Skeletal muscle satellite cell (primary cell): Measurements from ENCODE around the gene HS1BP3.

Experiments used
- H3K27me3 ChIP-seq: 2 replicates; pipeline ENCODE4 v1.7.0; 2013; ENCODE audit warnings: low read length; ENCODE audit not compliant: control insufficient read depth, insufficient read depth
- H3K36me3 ChIP-seq: 2 replicates; pipeline ENCODE4 v1.7.0; 2013; ENCODE audit warnings: mild to moderate bottlenecking, control low read depth, low read length; ENCODE audit not compliant: insufficient read depth
- H3K4me1 ChIP-seq: 2 replicates; pipeline ENCODE4 v1.7.0; 2013; ENCODE audit warnings: low read length; ENCODE audit not compliant: control insufficient read depth, insufficient read depth
- H3K4me2 ChIP-seq: 2 replicates; pipeline ENCODE4 v1.7.0; 2013; ENCODE audit warnings: mild to moderate bottlenecking, low read length
- H3K4me3 ChIP-seq: 2 replicates; pipeline ENCODE4 v1.7.0; 2013; ENCODE audit warnings: low read length
- H3K9ac ChIP-seq: 2 replicates; pipeline ENCODE4 v1.7.0; 2013; ENCODE audit warnings: mild to moderate bottlenecking, low read depth, low read length, moderate library complexity
- H3K9me3 ChIP-seq: replicated peaks from 2 replicates; pipeline ENCODE4 v1.7.0; 2013; ENCODE audit warnings: mild to moderate bottlenecking, control low read depth, low read length

The HS1BP3 gene

DNA sequence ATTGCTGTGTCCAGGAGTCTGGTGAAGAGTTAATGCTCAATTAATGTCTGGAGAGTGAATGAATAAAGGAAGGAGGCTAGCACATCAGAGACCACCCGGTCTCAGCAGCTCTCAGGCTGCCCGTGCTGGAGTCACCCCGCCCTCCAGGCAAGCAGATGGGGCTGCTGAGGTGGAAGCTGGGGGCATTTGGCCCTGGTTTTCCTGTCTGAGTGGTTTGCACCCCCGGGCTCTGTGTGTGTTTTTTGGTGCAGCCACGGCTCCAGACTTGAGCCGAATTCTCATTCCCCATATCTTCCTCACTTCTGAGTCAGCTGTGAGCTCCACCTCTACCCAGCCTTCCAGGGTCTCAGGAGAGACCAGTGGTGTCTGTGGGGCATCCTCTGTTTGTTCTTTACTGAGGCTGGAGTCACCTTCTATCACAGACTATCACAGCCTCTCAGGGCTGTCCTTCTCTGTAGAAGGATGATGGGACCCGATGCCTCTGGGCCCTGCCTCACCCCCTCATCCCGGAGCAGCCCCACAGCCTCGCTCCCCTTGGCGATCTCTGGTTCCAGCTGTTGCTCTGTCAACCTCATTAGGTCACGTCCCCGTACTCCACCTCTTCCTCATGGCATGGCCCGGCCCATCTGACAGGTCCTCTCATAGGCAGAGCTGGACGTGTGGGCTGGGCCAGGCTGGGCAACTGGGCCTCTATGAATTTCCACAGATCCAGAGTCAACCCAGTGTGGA lies 60.8 kb downstream of the HS1BP3 start:
- H3K36me3 ChIP-seq: no peaks in the 10 kb centered on the region
- peak overlapping the region; percentile 33 for H3K4me2 ChIP-seq
- H3K27me3 ChIP-seq: no peaks in the 10 kb centered on the region
- peaks cover 62% of the 10 kb centered on the region for H3K4me1 ChIP-seq
- peak overlapping the region; percentile 36 for H3K9ac ChIP-seq
- H3K4me3 ChIP-seq: no peak overlapping the region
- H3K9me3 ChIP-seq: no peaks in the 10 kb centered on the region

DNA sequence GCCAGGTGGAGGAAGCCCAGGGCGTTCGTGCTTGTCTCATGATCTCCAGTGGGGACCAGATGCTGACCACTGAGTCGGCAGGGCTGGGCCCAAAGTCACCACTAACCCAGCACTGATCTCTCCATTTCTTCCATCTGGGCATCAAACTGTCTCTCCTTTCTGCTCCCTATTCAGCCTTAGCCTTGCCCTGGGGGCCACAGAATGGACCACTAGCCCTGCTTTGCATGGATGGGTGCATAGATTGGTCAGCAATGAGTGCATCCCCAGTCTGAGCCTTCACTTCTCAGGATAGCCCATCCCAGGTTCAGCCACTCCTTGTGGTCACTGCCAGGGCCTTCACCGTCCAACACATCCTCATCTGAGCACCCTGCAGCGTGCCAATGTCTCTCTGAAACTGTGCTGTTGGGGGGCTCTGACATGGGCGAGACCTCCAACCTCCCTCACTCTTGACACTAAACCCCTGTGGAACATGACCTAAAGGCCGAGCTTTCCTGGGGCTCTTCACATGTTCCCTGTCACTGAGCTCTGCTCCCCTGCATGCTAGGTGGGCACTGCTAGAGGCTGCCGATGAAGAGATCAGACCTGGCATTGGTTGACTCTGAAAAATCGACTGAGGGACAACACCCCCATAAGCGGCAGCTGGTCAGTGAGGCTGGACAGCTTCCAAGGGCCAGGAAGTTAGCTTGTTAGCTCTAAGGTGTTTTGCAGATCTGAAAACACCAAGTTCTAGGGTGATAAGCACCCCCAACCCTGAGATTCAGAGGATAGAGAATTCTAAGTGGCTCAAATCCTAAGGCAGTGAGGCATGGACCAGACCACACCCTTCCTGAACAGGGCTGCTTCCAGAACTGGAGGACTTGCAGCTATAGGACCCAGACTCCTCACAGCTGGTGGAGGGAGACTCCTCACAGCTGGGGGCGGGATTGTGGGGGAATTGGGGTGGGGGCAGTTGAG lies 61.7 kb downstream of the HS1BP3 start:
- peaks cover 62% of the 10 kb centered on the region for H3K4me1 ChIP-seq

GRCh38 chr2:20585710-20586594 lies 64.9 kb downstream of the HS1BP3 start:
- Histone ChIP-seq H3K4me2 (no peak overlapping the region), H3K9ac (no peak overlapping the region), H3K27me3 (no peaks in the 10 kb centered on the region), H3K9me3 (no peaks in the 10 kb centered on the region), H3K4me1 (peaks cover 47% of the 10 kb centered on the region), H3K4me3 (no peak overlapping the region), H3K36me3 (no peaks in the 10 kb centered on the region)

More for the DNA sequence above, 61.7 kb downstream of the HS1BP3 start:
- Histone ChIP-seq H3K4me3 (no peak overlapping the region), H3K27me3 (no peaks in the 10 kb centered on the region), H3K9me3 (no peaks in the 10 kb centered on the region), H3K36me3 (no peaks in the 10 kb centered on the region), H3K9ac (peak overlapping the region; percentile 1), H3K4me2 (no peak overlapping the region)

- H3K9me3 ChIP-seq: no peaks in the 10 kb centered on the region
- no peak overlapping the region for H3K4me2 ChIP-seq
- H3K36me3 ChIP-seq: no peaks in the 10 kb centered on the region
- no peak overlapping the region for H3K4me3 ChIP-seq
- H3K9ac ChIP-seq: no peak overlapping the region
- H3K4me1 ChIP-seq: peaks cover 41% of the 10 kb centered on the region
- H3K27me3 ChIP-seq: no peaks in the 10 kb centered on the region
Measured at GRCh38 chr2:20585359-20585709, 65.6 kb downstream of the HS1BP3 start.

- peak overlapping the region; percentile 13 for H3K4me3 ChIP-seq
- peak overlapping the region; percentile 12 for H3K9ac ChIP-seq
- peaks cover 39% of the 10 kb centered on the region for H3K4me1 ChIP-seq
- H3K9me3 ChIP-seq: no peaks in the 10 kb centered on the region
- no peaks in the 10 kb centered on the region for H3K27me3 ChIP-seq
- peak overlapping the region; percentile 72 for H3K4me2 ChIP-seq
- H3K36me3 ChIP-seq: no peaks in the 10 kb centered on the region
Measured at GRCh38 chr2:20584399-20585358, 66.2 kb downstream of the HS1BP3 start.

DNA sequence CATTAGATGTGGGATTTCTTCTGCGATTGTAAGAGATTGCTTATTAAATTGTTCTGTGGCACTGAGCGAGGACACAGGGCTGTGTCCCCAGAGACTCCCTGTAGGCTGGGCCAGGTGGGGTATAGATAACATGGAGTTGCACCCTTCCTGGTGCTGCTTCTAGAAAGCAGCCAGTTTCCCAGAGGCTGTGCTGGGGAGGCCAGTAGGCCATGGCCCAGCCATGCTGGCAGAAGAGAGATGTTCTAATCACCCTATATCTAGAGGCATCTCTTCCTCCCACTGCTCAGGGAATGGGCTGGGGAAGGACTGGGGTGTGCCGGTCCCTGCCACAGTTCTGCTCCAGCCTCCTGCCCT lies 66.9 kb downstream of the HS1BP3 start:
- Histone ChIP-seq H3K36me3 (no peaks in the 10 kb centered on the region), H3K27me3 (no peaks in the 10 kb centered on the region), H3K4me1 (peaks cover 39% of the 10 kb centered on the region), H3K4me3 (no peak overlapping the region), H3K4me2 (peak overlapping the region; percentile 72), H3K9ac (peak overlapping the region; percentile 41), H3K9me3 (no peaks in the 10 kb centered on the region)

GRCh38 chr2:20583425-20583881 lies 67.4 kb downstream of the HS1BP3 start:
- peak overlapping the region; percentile 41 for H3K9ac ChIP-seq
- H3K4me2 ChIP-seq: peak overlapping the region; percentile 72
- no peaks in the 10 kb centered on the region for H3K36me3 ChIP-seq
- H3K27me3 ChIP-seq: no peaks in the 10 kb centered on the region
- peaks cover 41% of the 10 kb centered on the region for H3K4me1 ChIP-seq
- no peak overlapping the region for H3K4me3 ChIP-seq
- no peaks in the 10 kb centered on the region for H3K9me3 ChIP-seq

DNA sequence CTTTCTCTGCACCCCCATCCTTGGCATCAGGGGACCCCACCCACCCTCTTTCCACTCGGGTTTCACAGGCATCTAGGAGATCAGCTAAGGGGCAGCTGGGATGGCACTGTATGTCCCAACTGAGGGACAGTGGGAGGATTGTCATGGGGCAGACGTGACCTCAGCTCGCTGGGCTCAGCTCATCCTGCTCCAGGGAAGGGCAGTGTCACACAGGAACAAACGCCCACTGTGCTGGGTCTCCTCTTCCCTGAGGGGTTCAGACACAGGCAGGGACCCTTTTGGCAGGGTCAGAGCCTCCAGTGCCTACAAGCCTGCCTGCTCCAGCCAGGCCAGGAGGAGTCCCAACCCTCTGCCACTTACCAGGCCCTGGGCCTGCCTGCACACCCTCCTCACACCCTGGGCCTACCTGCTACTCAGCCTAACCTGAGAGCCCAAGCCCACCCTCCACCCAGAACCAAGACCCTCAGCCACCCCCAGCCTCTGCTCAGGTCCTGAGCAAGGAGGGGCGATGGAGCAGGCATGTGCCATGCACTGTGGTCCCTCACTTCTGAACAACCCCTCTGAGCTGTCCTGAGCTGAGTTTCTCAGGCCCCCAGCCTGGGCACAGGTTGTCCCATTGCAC lies 68.2 kb downstream of the HS1BP3 start:
- H3K36me3 ChIP-seq: no peaks in the 10 kb centered on the region
- no peaks in the 10 kb centered on the region for H3K9me3 ChIP-seq
- H3K4me2 ChIP-seq: no peak overlapping the region
- H3K9ac ChIP-seq: no peak overlapping the region
- H3K4me1 ChIP-seq: peaks cover 49% of the 10 kb centered on the region
- no peaks in the 10 kb centered on the region for H3K27me3 ChIP-seq
- H3K4me3 ChIP-seq: no peak overlapping the region

DNA sequence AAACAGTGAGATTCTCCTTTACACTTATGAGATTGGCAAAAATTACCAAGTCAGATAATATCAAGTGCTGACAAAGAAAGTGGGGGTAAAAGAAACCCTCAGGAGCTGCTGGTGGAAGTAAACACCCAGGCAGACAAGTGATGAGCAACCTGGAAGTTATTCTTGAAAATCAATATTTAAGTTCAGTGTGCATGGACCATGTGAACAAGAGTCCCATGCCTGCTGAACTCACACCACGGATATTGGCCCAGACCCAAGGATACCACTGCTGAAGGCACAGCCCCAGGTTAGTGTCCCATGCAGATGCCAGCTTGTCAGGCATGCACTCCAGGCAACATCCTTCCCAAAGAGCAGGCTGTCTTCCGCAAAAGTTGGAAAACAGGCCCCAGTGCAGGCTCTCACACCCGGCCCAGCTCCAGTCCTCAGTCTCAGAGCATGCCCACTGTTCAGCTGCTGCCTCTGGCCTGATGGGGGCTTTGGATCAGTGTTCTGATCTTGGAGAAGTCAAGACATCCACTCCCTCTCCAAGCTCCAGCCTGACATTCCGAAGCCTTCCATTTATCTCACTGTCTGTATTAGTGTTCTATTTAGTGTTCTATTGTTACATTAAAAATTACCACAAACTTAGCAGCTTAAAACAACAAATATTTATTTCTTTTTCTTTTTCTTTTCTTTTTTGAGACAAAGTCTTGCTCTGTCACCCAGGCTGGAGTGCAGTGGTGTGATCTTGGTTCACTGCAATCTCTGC lies 70.0 kb downstream of the HS1BP3 start:
- H3K4me3 ChIP-seq: no peak overlapping the region
- peaks cover 51% of the 10 kb centered on the region for H3K4me1 ChIP-seq
- no peaks in the 10 kb centered on the region for H3K27me3 ChIP-seq
- no peak overlapping the region for H3K4me2 ChIP-seq
- no peaks in the 10 kb centered on the region for H3K36me3 ChIP-seq
- H3K9me3 ChIP-seq: no peaks in the 10 kb centered on the region
- H3K9ac ChIP-seq: no peak overlapping the region
